ENCODE measurements around the gene GLYR1.

Gene GLYR1

DNA sequence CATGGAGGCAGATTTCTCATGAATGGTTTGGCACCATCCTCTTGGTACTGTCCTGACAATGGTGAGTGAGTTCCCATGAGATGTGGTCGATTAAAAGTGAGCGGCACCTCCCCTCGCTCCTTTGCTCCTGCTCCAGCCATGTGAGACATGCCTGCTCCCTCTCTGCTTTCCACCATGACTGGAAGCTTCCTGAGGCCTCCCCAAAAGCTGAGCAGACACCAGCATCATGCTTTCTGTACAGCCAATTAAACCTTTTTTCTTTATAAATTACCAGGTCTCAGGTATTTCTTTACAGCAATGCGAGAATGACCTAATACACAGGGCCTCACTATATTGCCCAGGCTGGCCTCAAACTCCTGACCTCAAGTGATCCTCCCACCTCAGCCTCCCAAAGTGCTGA, 92.2 kb downstream of the GLYR1 start:
- DNase-seq: no peak

DNA sequence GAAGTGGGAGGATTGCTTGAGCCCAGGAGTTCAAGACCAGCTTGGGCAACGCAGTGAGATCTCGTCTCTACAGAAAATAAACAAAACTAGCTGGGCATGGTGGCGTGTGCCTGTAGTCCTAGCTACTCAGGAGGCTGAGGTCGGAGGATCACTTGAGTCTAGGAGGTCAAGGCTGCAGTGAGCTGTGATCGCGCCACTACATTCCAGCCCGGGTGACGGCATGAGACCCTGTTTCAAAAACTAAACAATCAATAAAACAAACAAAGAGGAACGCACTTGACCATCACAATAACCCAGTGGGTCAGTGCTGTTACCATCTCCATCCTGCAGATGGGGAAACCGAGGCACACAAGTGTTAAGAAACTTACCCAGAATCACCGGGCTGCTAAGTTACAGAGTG, 93.9 kb downstream of the GLYR1 start:
- DNase-seq: no peak

All from cortex of kidney (tissue), 1 donor.